HUES64 (cell line): ENCODE results near the gene SPACA5B. TPM values are rescaled to one million over a fixed set of nuclear protein-coding genes. Genes with fewer than 3 reads are reported as not detected.
"Not testable (repeated sequence)": the region's sequence is repeated elsewhere in the genome, so short reads cannot be mapped to it uniquely, and the experiment has no call there.

Experiments used
- H3K27ac ChIP-seq: 2 replicates; pipeline ENCODE4 v1.7.0; 2013; ENCODE audit warnings: low read depth, low read length, inconsistent platforms
- H3K27me3 ChIP-seq: 2 replicates; pipeline ENCODE4 v1.6.1; 2013; ENCODE audit warnings: mild to moderate bottlenecking, low read length; ENCODE audit not compliant: insufficient read depth
- H3K36me3 ChIP-seq: 2 replicates; pipeline ENCODE4 v1.6.1; 2013; ENCODE audit warnings: mild to moderate bottlenecking, low read length; ENCODE audit not compliant: insufficient read depth
- H3K4me1 ChIP-seq: 2 replicates; pipeline ENCODE4 v1.6.1; 2013; ENCODE audit warnings: mild to moderate bottlenecking, low read length, moderate library complexity; ENCODE audit not compliant: insufficient read depth
- H3K4me3 ChIP-seq: 2 replicates; pipeline ENCODE4 v1.5.1; 2013; ENCODE audit warnings: mild to moderate bottlenecking, low read length, moderate library complexity
- H3K9ac ChIP-seq: 2 replicates; pipeline ENCODE4 v1.6.1; 2013; ENCODE audit warnings: mild to moderate bottlenecking, low read depth, low read length
- H3K9me3 ChIP-seq: 2 replicates; pipeline ENCODE4 v1.6.1; 2013; ENCODE audit warnings: low read depth, low read length; ENCODE audit not compliant: insufficient read depth
- WGBS: fragments of 150-250, 120-280 bp; methylation state at CpG from one replicate; pipeline ENCODE4 v1.1.7; 2013; ENCODE audit warnings: missing lambda C conversion rate; 5-methylcytosine and 5-hydroxymethylcytosine counted together
- polyA plus RNA-seq, 2 experiments: library from polyadenylated mRNA; stranded (reverse); fragments of 50-300 nt; gene quantifications; one replicate each; pipeline ENCODE4 v1.2.3, GENCODE V29; 2013

Gene SPACA5B
- not detected for polyA plus RNA-seq (2013, experiment 1 of 2)
- not detected for polyA plus RNA-seq (2013, experiment 2 of 2)

DNA sequence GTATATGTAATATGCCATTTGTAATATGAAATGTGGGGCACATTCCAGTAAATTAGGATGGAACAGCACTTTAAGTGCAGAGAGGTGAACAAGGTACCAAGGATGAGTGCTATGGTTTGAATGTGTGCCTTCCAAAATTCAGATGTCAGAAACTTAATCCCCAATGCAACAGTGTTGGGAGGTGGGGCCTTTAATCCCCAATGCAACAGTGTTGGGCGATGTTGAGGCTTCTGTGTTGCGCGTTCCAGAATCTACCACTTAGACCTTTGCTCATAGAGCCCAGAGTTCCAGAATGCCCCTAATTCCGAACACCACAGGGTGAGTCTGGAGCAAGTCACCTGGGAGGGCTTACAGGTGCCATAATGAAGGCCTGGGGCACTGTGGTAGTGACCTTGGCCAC lies at the start of gene SPACA5B:
Gene SPACA5B, plus strand, starts transcription at position 301 of the 400 bp plus-strand sequence. Its CDS starts 62 bp downstream, at position 363.
- not testable (repeated sequence) for H3K9me3 ChIP-seq, H3K9ac ChIP-seq, H3K27ac ChIP-seq, H3K4me1 ChIP-seq, H3K36me3 ChIP-seq, H3K4me3 ChIP-seq, H3K27me3 ChIP-seq
- no CpG with 5 or more reads among the region's 4 CpGs for WGBS

DNA sequence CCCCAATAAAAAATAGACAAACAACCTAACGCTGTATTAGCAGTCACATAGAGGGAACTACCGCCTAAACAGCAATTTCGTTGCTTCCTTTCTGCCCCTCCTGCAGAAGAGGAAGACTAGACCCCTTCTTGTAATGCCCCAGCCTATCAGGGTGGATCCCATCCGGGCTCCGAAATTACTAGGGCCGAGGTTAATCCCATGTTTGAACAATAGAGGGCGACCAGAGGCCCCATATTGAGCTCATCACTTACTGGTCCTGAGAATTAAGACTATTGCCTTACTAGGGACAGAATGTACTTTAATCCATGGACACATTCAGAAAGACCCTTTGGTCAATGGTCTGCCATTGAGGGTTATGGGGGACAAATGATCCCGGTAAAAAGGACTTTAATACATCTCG lies 47.2 kb upstream of the SPACA5B start:
- no peak overlapping the region for H3K27ac ChIP-seq
- 5% methylated on average over 7 of the region's 9 CpGs for WGBS

DNA sequence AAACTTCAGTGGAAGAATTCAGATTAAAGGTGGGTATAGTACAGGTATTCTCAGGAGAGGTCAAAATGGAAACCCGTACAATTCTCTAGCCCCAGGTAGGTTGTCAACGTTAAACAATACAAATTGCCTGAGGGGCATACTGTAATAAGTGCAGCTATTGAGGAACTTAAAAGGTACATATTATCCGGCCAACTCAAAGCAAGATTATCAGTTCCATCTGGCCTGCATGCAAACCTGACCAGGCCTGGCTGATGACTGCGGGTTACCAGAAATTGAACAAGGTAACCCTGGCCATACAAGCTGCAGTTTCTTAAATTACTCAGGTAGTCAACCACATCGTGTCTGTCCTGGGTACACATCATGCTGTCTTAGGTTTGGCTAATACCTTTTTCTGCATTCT lies 46.7 kb upstream of the SPACA5B start:
- no peak overlapping the region for H3K4me3 ChIP-seq
- no peaks in the 10 kb centered on the region for H3K9me3 ChIP-seq
- H3K27me3 ChIP-seq = no peaks in the 10 kb centered on the region
- no peaks in the 10 kb centered on the region for H3K4me1 ChIP-seq
- no peak overlapping the region for H3K27ac ChIP-seq
- no peaks in the 10 kb centered on the region for H3K36me3 ChIP-seq
- H3K9ac ChIP-seq = no peak overlapping the region
- WGBS = 93% methylated on average over 5 of the region's 5 CpGs

More for the DNA sequence above, 47.2 kb upstream of the SPACA5B start:
- no peaks in the 10 kb centered on the region for H3K27me3 ChIP-seq
- H3K4me3 ChIP-seq = no peak overlapping the region
- no peaks in the 10 kb centered on the region for H3K36me3 ChIP-seq
- H3K9ac ChIP-seq = no peak overlapping the region
- H3K9me3 ChIP-seq = no peaks in the 10 kb centered on the region
- H3K4me1 ChIP-seq = no peaks in the 10 kb centered on the region

DNA sequence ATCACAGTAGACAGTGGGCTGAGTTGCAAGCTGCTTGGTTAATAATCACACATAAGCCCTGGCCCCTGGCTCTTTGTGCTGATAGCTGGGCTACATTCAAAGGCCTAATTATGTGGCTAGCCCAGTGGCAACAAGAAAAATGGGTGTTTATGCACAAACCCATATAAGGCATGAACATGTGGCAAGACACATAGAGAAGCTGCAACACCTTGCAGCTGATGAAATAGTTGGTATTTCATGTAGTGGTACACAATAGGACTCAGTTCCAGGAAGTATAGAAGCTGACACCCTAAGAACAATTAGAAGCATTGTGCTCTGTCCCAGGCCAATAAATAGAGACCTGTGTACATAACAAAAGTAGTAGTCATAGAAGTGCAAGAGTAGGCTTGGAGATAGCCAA lies 44.3 kb upstream of the SPACA5B start:
- Histone ChIP-seq H3K4me3 (no peak overlapping the region), H3K27me3 (no peaks in the 10 kb centered on the region), H3K36me3 (no peaks in the 10 kb centered on the region), H3K27ac (no peak overlapping the region), H3K4me1 (no peaks in the 10 kb centered on the region), H3K9ac (no peak overlapping the region), H3K9me3 (no peaks in the 10 kb centered on the region)

DNA sequence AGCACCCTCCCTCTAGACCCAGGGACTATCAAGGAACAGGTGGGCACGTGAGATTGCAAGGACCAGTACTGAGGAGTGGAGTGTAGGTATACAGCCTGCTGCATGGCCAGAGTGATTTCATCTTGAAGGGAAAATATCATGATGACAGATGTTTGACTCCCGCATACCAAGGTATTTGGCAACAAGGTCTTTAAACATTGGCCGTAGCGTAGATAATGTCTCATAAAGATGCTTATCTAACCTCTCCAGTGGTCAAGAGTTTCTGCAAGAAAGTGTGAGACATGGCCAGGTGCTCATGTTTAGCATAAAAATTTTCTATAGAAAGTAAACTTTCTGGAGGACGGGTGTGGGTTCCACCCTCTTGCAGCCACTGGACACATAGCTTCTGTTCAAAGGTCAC lies 40.3 kb upstream of the SPACA5B start:
- Histone ChIP-seq H3K9me3 (no peaks in the 10 kb centered on the region), H3K36me3 (no peaks in the 10 kb centered on the region), H3K4me3 (no peak overlapping the region), H3K4me1 (no peaks in the 10 kb centered on the region), H3K9ac (no peak overlapping the region), H3K27ac (no peak overlapping the region), H3K27me3 (no peaks in the 10 kb centered on the region)
- WGBS = 97% methylated on average over 5 of the region's 5 CpGs

DNA sequence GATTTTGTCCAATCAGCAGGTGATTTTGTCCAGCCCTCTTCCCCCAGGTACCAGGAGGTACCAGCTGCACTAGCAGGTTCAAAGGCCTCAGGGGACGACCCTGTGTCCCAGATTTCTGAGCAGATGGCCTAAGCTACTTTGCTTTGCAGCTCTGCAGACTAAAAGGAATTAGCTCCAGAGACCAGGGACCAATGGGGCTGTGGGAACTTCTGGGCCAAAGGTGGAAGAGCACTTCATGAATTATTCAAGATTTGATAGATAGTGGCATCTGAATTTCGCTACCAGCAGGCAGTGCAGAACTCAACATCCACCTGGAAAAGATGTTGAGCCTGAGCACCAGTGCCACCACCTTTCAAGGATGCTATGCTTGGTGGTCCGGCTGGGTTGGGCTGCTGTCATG lies 37.9 kb upstream of the SPACA5B start:
- not testable (repeated sequence) for H3K4me1 ChIP-seq, H3K36me3 ChIP-seq, H3K9ac ChIP-seq, H3K27me3 ChIP-seq, H3K9me3 ChIP-seq, H3K27ac ChIP-seq, H3K4me3 ChIP-seq
- WGBS = 87% methylated on average over 3 of the region's 3 CpGs

DNA sequence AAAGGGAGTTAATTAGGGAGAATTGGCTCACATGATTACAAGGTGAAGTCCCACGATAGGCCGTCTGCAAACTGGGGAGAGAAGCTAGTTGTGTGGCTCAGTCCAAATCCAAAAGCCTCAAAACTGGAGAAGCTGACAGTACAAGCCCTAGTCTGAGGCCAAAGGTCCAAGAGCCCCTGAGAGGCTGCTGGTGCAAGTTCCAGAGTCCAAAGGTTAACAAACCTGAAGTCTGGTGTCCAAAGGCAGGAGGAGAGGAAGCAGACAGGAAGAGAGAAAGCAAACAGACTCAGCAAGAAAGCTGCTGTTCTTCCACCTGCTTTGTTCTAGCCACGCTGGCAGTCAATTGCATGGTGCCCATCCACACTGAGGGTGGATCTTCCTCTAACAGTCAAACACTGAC lies 29.0 kb upstream of the SPACA5B start:
- Histone ChIP-seq H3K27me3 (no peaks in the 10 kb centered on the region), H3K27ac (no peak overlapping the region), H3K36me3 (no peaks in the 10 kb centered on the region), H3K9ac (no peak overlapping the region), H3K9me3 (no peaks in the 10 kb centered on the region), H3K4me1 (no peaks in the 10 kb centered on the region), H3K4me3 (no peak overlapping the region)
- WGBS = 83% methylated on average over 3 of the region's 3 CpGs

DNA sequence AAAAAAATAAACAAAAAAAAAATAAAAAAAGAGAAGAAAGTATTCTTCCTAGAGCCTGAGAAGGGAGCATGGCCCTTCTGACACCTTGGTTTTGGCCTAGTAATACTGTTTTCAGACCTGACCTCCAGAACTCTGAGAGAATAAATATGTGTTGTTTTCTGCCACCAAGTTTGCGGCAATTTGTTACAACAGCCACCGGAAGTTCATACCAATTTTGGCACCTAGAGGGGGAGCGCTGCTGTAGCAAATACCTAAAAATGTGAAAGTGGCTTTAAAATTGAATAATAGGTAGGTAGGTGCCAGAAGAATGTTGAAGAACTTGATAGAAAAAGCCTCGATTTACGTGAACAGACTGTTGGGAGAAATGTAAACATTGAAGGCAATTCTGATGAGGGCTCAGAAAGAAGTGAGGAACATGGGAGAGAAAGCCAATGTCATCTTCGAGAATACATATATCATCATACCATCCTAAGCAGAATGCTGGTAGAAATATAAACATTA lies 27.5 kb upstream of the SPACA5B start:
- no peaks in the 10 kb centered on the region for H3K36me3 ChIP-seq
- H3K4me1 ChIP-seq = no peaks in the 10 kb centered on the region
- H3K27ac ChIP-seq = no peak overlapping the region
- H3K9ac ChIP-seq = no peak overlapping the region
- 94% methylated on average over 5 of the region's 6 CpGs for WGBS
- H3K27me3 ChIP-seq = no peaks in the 10 kb centered on the region
- no peaks in the 10 kb centered on the region for H3K9me3 ChIP-seq
- no peak overlapping the region for H3K4me3 ChIP-seq

DNA sequence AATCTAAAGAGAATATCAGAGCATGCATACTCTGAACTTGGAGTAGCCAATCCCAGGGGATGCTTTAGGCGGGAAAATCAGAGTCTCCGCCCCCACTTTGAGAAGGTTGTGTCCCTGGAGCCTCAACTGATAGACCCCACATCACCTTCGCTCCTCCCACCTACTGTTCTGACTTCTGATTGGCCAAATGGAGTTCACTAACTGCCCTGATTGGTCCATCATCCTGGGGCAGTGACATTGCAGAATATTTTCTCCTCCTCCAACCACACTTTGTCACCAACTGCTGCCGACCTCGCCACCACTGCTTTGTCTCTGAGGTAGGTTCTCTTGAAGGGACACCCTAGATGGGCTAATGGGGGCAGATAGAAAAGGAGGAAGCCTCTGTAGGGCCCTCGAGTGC lies 22.7 kb upstream of the SPACA5B start:
- Histone ChIP-seq H3K36me3 (no peaks in the 10 kb centered on the region), H3K9me3 (no peaks in the 10 kb centered on the region), H3K9ac (no peak overlapping the region), H3K4me3 (no peak overlapping the region), H3K27ac (no peak overlapping the region), H3K4me1 (no peaks in the 10 kb centered on the region), H3K27me3 (no peaks in the 10 kb centered on the region)
- WGBS = 91% methylated on average over 6 of the region's 6 CpGs

DNA sequence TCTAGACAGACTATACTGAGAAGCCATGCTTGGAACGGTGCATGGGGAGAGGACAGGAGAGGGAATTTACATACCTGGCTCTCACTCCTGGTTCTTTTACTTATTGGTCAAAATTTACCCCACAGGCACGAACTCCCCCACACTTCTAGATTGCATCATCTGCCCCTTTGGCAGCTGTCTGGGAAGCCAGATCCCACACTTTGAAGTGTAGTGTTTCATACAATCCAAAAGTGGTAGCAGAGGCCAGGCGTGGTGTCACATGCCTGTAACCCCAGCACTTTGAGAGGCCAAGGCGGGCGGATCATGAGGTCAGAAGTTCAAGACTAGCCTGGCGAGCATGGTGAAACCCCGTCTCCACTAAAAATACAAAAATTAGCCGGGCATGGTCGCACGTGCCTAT lies 5.1 kb upstream of the SPACA5B start:
- not testable (repeated sequence) for H3K9ac ChIP-seq, H3K36me3 ChIP-seq, H3K27ac ChIP-seq, H3K4me3 ChIP-seq, H3K27me3 ChIP-seq, H3K9me3 ChIP-seq, H3K4me1 ChIP-seq
- WGBS = 98% methylated on average over 9 of the region's 10 CpGs

DNA sequence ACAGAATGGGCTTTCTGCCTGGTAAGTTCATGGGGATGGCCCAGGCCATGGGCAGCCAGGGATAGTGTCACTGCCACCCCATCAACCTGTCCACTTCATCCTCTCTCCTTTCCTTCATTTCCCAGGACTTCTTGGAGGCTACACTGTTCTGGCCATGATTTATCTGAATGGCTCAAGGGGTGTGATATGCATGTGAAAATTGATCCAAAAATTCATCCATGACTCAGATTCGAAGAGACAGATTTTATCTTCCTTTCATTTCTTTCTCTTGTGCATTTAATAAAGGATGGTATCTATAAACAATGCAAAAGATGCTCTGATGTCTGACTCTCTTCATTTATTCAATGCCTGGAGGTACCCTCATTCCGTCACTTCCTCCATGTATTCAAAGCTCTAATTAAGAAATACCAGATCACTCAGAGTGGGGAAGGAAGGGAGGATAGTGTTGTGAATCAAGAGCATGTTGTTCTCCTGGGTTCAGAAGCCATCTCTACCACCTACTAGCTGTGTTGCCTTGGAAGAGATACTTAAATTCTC lies 1.9 kb downstream of the SPACA5B start:
- WGBS = no CpG with 5 or more reads among the region's 2 CpGs
- H3K27me3 ChIP-seq, H3K27ac ChIP-seq, H3K36me3 ChIP-seq, H3K9ac ChIP-seq, H3K9me3 ChIP-seq, H3K4me1 ChIP-seq, H3K4me3 ChIP-seq: not testable (repeated sequence)

DNA sequence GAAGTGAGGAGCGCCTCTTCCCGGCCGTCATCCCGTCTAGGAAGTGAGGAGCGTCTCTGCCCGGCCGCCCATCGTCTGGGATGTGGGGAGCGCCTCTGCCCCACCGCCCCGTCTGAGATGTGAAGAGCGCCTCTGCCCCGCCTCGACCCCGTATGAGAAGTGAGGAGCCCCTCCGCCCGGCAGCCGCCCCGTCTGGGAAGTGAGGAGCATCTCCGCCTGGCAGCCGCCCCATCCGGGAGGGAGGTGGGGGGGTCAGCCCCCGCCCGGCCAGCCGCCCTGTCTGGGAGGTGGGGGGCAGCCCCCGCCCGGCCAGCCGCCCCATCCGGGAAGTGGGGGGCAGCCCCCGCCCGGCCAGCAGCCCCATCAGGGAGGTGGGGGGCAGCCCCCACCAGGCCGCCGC lies 8.7 kb downstream of the SPACA5B start:
- H3K27ac ChIP-seq, H3K36me3 ChIP-seq, H3K27me3 ChIP-seq, H3K4me3 ChIP-seq, H3K9ac ChIP-seq, H3K4me1 ChIP-seq, H3K9me3 ChIP-seq: not testable (repeated sequence)
- WGBS = 97% methylated on average over 21 of the region's 33 CpGs
